GM18868 (cell line): Measurements from ENCODE around the gene ARL13B.
"Not testable (repeated sequence)": the region's sequence is repeated elsewhere in the genome, so short reads cannot be mapped to it uniquely, and the experiment has no call there.

Experiments used
- ATAC-seq: cut with Tn5 transposase; IDR thresholded peaks from one replicate; pipeline ENCODE4 v1.9.1; 2021; ENCODE audit warnings: mild to moderate bottlenecking, moderate library complexity; ENCODE audit not compliant: unreplicated experiment

ARL13B gene

GRCh38 chr3:94061297-94061696 lies 81.3 kb downstream of the ARL13B start:
- ATAC-seq = no peak

GRCh38 chr3:94062513-94063404 lies 82.8 kb downstream of the ARL13B start, which contains the start of the genes DHFR2 and NSUN3:
DHFR2 (minus strand) TSS chr3:94062916; CDS start chr3:94061511, 1,405 bp downstream.
NSUN3 (plus strand) TSS chr3:94063061; CDS start chr3:94063127, 66 bp downstream.
- peak; percentile 92 for ATAC-seq

- no peak for ATAC-seq
Observed at GRCh38 chr3:94063496-94064119, 83.7 kb downstream of the ARL13B start.

- ATAC-seq = no peak
Observed at GRCh38 chr3:94064243-94064860, 84.4 kb downstream of the ARL13B start.

- no peak for ATAC-seq
Observed at GRCh38 chr3:94065122-94065521, 85.2 kb downstream of the ARL13B start.

GRCh38 chr3:94065819-94066480 lies 86.0 kb downstream of the ARL13B start:
- no peak for ATAC-seq

- no peak for ATAC-seq
Observed at GRCh38 chr3:94066506-94067500, 86.8 kb downstream of the ARL13B start.

- ATAC-seq = no peak
Observed at GRCh38 chr3:94069194-94069813, 89.3 kb downstream of the ARL13B start.

GRCh38 chr3:94070341-94070911 lies 90.5 kb downstream of the ARL13B start:
- ATAC-seq = peak; percentile 74

- peak; percentile 72 for ATAC-seq
Observed at GRCh38 chr3:94071713-94072284, 91.8 kb downstream of the ARL13B start.

GRCh38 chr3:94076055-94076454 lies 96.1 kb downstream of the ARL13B start:
- no peak for ATAC-seq

GRCh38 chr3:94080552-94080951 lies 100.6 kb downstream of the ARL13B start:
- ATAC-seq = not testable (repeated sequence)

GRCh38 chr3:94081884-94082283 lies 101.9 kb downstream of the ARL13B start:
- no peak for ATAC-seq

GRCh38 chr3:94082391-94082937 lies 102.5 kb downstream of the ARL13B start:
- ATAC-seq = no peak

GRCh38 chr3:94083261-94083660 lies 103.3 kb downstream of the ARL13B start:
- peak; percentile 62 for ATAC-seq

GRCh38 chr3:94089126-94089525 lies 109.2 kb downstream of the ARL13B start:
- ATAC-seq = no peak

GRCh38 chr3:94092086-94092485 lies 112.1 kb downstream of the ARL13B start:
- no peak for ATAC-seq

GRCh38 chr3:94093151-94093550 lies 113.2 kb downstream of the ARL13B start:
- no peak for ATAC-seq
